CD8-positive, alpha-beta memory T cell (primary cell): ENCODE results near the gene SPATA25. TPM values are rescaled to one million over a fixed set of nuclear protein-coding genes. Genes with fewer than 3 reads are reported as not detected.

Source experiments
- CTCF ChIA-PET: fragments of 350-600 bp; sonication (Branson Sonifier 250); formaldehyde crosslinking; loops from one replicate; lab custom pipeline; 2021; ENCODE audit warnings: antibody characterized with exemption; lab: Charles Lee
- POLR2A ChIA-PET: fragments of 350-600 bp; sonication (Branson Sonifier 250); formaldehyde crosslinking; loops from one replicate; lab custom pipeline; 2021; ENCODE audit warnings: antibody characterized with exemption; lab: Charles Lee
- DNase-seq, 5 donors: peaks; one replicate each; pipeline versions ENCODE4 v3.0.0 to v3.0.0-alpha.2; 2020 to 2022; ENCODE audit warnings: mixed read lengths in 1 of 5
- H3K27ac ChIP-seq: one replicate; pipeline ENCODE4 v1.7.0; 2013; ENCODE audit warnings: low read depth, mild to moderate bottlenecking, low read length, moderate library complexity
- H3K27me3 ChIP-seq: 2 replicates; pipeline ENCODE4 v1.7.0; 2013; ENCODE audit warnings: low read length, mild to moderate bottlenecking; ENCODE audit not compliant: insufficient read depth, poor library complexity, severe bottlenecking
- H3K36me3 ChIP-seq: 2 replicates; pipeline ENCODE4 v1.7.0; 2013; ENCODE audit warnings: mild to moderate bottlenecking, low read length, moderate library complexity; ENCODE audit not compliant: insufficient read depth
- H3K4me1 ChIP-seq: 2 replicates; pipeline ENCODE4 v1.7.0; 2013; ENCODE audit warnings: mild to moderate bottlenecking, low read length, moderate library complexity; ENCODE audit not compliant: insufficient read depth
- H3K4me3 ChIP-seq: 2 replicates; pipeline ENCODE4 v1.7.0; 2013; ENCODE audit warnings: mild to moderate bottlenecking, low read length
- H3K9me3 ChIP-seq: 2 replicates; pipeline ENCODE4 v1.7.0; 2013; ENCODE audit warnings: mild to moderate bottlenecking, low read length
- H3K27ac Mint-ChIP-seq, 8 donors: one replicate each; pipeline ENCODE4 v1.8.0; 2020 to 2021; ENCODE audit warnings: mixed read lengths in 8 of 8, mild to moderate bottlenecking in 6 of 8, inconsistent platforms in 3 of 8, moderate library complexity in 3 of 8
- H3K27me3 Mint-ChIP-seq, 2 donors: one replicate each; pipeline ENCODE4 v1.8.0; 2020 to 2021; ENCODE audit warnings: mixed read lengths in 2 of 2, mild to moderate bottlenecking in 1 of 2, moderate library complexity in 1 of 2
- H3K36me3 Mint-ChIP-seq, 3 donors: one replicate each; pipeline ENCODE4 v1.8.0; 2020 to 2021; ENCODE audit warnings: mixed read lengths in 3 of 3, inconsistent platforms in 1 of 3, mild to moderate bottlenecking in 1 of 3
- H3K4me1 Mint-ChIP-seq, 3 donors: one replicate each; pipeline ENCODE4 v1.8.0; 2020 to 2021; ENCODE audit warnings: mixed read lengths in 3 of 3, inconsistent platforms in 1 of 3, mild to moderate bottlenecking in 1 of 3
- H3K4me3 Mint-ChIP-seq, 7 donors: one replicate each; pipeline ENCODE4 v1.8.0; 2020 to 2021; ENCODE audit warnings: mixed read lengths in 7 of 7, mild to moderate bottlenecking in 6 of 7, moderate library complexity in 4 of 7, inconsistent platforms in 2 of 7
- H3K9me3 Mint-ChIP-seq, 5 donors: one replicate each; pipeline ENCODE4 v1.8.0; 2020 to 2022; ENCODE audit warnings: mixed read lengths in 5 of 5, mild to moderate bottlenecking in 3 of 5, moderate library complexity in 2 of 5, inconsistent platforms in 1 of 5
- polyA plus RNA-seq: library from polyadenylated mRNA; unstranded; fragments of 300-500 nt; fragmentation: Illumina TruSeq; gene quantifications from one replicate; pipeline ENCODE4 v1.2.3, GENCODE V29; 2021
- total RNA-seq, 2 experiments: library from RNA; stranded (reverse); gene quantifications; one replicate each; pipeline ENCODE4 v1.2.3, GENCODE V29; 2021

Gene SPATA25
- total and polyA plus RNA-seq, 3 experiments from 2014 or later: 0.98 to 1.9 TPM; not detected in 1

- Histone ChIP-seq H3K27ac (peak overlapping the region; percentile 39), H3K4me1 (peaks cover 13% of the 10 kb centered on the region), H3K9me3 (no peaks in the 10 kb centered on the region), H3K36me3 (no peaks in the 10 kb centered on the region), H3K4me3 (peak overlapping the region; percentile 81), H3K27me3 (no peaks in the 10 kb centered on the region)
- CTCF ChIA-PET: no interaction called here
- Mint-ChIP-seq H3K4me3 (peak overlapping the region; percentile 69 to 92 (median 86)), H3K9me3 (no peaks in the 10 kb centered on the region), H3K36me3 (no peaks in the 10 kb centered on the region), H3K27ac (peak overlapping the region; percentile 60 to 94 (median 85)), H3K27me3 (peaks cover 9 to 20% of the 10 kb centered on the region in 2 donors), H3K4me1 (peaks cover 13 to 20% (median 15%) of the 10 kb centered on the region in 3 donors)
- peak; percentile 82 to 90 (median 85) for DNase-seq
- POLR2A ChIA-PET: interaction anchor here (0.6 to 3.4 kb wide), 5 partner anchors 22 to 53 kb away, joined by 3 to 19 read pairs (median 5); partner anchors contain the start of genes PCIF1 and ZSWIM1
These were observed 23.5 kb upstream of the SPATA25 start for GRCh38 chr20:45910670-45911485.

GRCh38 chr20:45909817-45910669, 22.6 kb upstream of the SPATA25 start:
- peak overlapping the region; percentile 39 for H3K27ac ChIP-seq
- peak overlapping the region in 6 of 8 donors; percentile 25 to 90 (median 78) for H3K27ac Mint-ChIP-seq
- H3K4me1 Mint-ChIP-seq: peaks cover 13 to 20% (median 15%) of the 10 kb centered on the region in 3 donors
- H3K36me3 Mint-ChIP-seq: no peaks in the 10 kb centered on the region
- no peak for DNase-seq
- no peak overlapping the region for H3K4me3 ChIP-seq
- H3K4me1 ChIP-seq: peaks cover 13% of the 10 kb centered on the region
- H3K9me3 Mint-ChIP-seq: no peaks in the 10 kb centered on the region
- peak overlapping the region; percentile 69 to 92 (median 86) for H3K4me3 Mint-ChIP-seq
- peaks cover 8 to 14% of the 10 kb centered on the region in 2 donors for H3K27me3 Mint-ChIP-seq
- CTCF ChIA-PET: interaction anchor here (1.1 kb wide), 1 partner anchor 20 kb away, joined by 4 read pairs; no protein-coding TSS in a partner anchor
- H3K36me3 ChIP-seq: no peaks in the 10 kb centered on the region
- POLR2A ChIA-PET: interaction anchor here (0.6 to 3.4 kb wide), 3 partner anchors 24 to 52 kb away, joined by 3 to 19 read pairs (median 6); partner anchors contain the start of gene PCIF1
- no peaks in the 10 kb centered on the region for H3K27me3 ChIP-seq
- no peaks in the 10 kb centered on the region for H3K9me3 ChIP-seq

GRCh38 chr20:45909336-45909808, 21.9 kb upstream of the SPATA25 start:
- Histone ChIP-seq H3K9me3 (no peaks in the 10 kb centered on the region), H3K27me3 (no peaks in the 10 kb centered on the region), H3K4me1 (peaks cover 13% of the 10 kb centered on the region), H3K27ac (peak overlapping the region; percentile 39), H3K4me3 (no peak overlapping the region), H3K36me3 (no peaks in the 10 kb centered on the region)
- H3K4me3 Mint-ChIP-seq: peak overlapping the region in 1 of 7 donors; percentile 23
- no peak for DNase-seq
- H3K27ac Mint-ChIP-seq: peak overlapping the region in 1 of 8 donors; percentile 89
- peaks cover 4 to 10% of the 10 kb centered on the region in 2 donors for H3K27me3 Mint-ChIP-seq
- H3K4me1 Mint-ChIP-seq: peaks cover 13 to 20% (median 15%) of the 10 kb centered on the region in 3 donors
- H3K9me3 Mint-ChIP-seq: no peaks in the 10 kb centered on the region
- ChIA-PET POLR2A (interaction anchor here (3.4 kb wide), 1 partner anchor 25 kb away, joined by 19 read pairs; the partner anchor contains the start of gene PCIF1), CTCF (interaction anchor here (1.1 kb wide), 1 partner anchor 19 kb away, joined by 4 read pairs; no protein-coding TSS in a partner anchor)
- no peaks in the 10 kb centered on the region for H3K36me3 Mint-ChIP-seq

DNA sequence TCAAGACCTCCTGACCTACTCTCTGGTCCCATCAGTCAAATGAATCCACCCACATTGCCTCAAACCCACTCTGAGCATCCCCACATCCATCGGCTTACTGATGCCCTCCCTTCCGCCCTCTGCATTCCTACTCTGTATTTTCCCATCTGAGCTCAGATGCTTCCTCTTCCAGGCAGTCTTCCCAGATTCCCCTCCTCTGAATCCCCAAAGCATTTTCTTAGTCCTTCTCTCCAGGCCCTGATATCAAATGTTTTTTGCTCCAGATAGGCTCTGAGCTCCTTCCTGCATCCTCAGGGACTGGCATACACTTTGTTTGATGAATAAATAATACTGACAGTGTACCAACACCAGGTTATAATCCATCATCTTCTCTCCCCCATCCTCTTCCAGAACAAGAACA, 20.7 kb upstream of the SPATA25 start:
- Histone ChIP-seq H3K27me3 (no peaks in the 10 kb centered on the region), H3K27ac (no peak overlapping the region), H3K4me1 (peaks cover 13% of the 10 kb centered on the region), H3K9me3 (no peaks in the 10 kb centered on the region), H3K36me3 (no peaks in the 10 kb centered on the region), H3K4me3 (no peak overlapping the region)
- H3K27me3 Mint-ChIP-seq: peaks cover 0 to 6% of the 10 kb centered on the region in 2 donors
- H3K4me1 Mint-ChIP-seq: peaks cover 13 to 20% (median 15%) of the 10 kb centered on the region in 3 donors
- ChIA-PET POLR2A (no interaction called here), CTCF (interaction anchor here (1.8 kb wide), 1 partner anchor 18 kb away, joined by 4 read pairs; the partner anchor contains the start of genes CTSA and NEURL2)
- H3K4me3 Mint-ChIP-seq: peak overlapping the region in 1 of 7 donors; percentile 21
- H3K9me3 Mint-ChIP-seq: no peaks in the 10 kb centered on the region
- DNase-seq: no peak
- peak overlapping the region in 4 of 8 donors; percentile 5 to 41 (median 10) for H3K27ac Mint-ChIP-seq
- H3K36me3 Mint-ChIP-seq: no peaks in the 10 kb centered on the region

GRCh38 chr20:45907219-45907948, 20.0 kb upstream of the SPATA25 start:
- no peak for DNase-seq
- ChIA-PET POLR2A (no interaction called here), CTCF (interaction anchor here (1.8 kb wide), 1 partner anchor 17 kb away, joined by 4 read pairs; the partner anchor contains the start of genes CTSA and NEURL2)
- peaks cover 13% of the 10 kb centered on the region for H3K4me1 ChIP-seq
- Mint-ChIP-seq H3K4me1 (peaks cover 12 to 19% (median 14%) of the 10 kb centered on the region in 3 donors), H3K36me3 (no peaks in the 10 kb centered on the region), H3K27me3 (peaks cover 0 to 6% of the 10 kb centered on the region in 2 donors), H3K4me3 (no peak overlapping the region), H3K27ac (no peak overlapping the region), H3K9me3 (no peaks in the 10 kb centered on the region)
- H3K9me3 ChIP-seq: no peaks in the 10 kb centered on the region
- no peak overlapping the region for H3K4me3 ChIP-seq
- H3K36me3 ChIP-seq: no peaks in the 10 kb centered on the region
- no peak overlapping the region for H3K27ac ChIP-seq
- no peaks in the 10 kb centered on the region for H3K27me3 ChIP-seq

DNA sequence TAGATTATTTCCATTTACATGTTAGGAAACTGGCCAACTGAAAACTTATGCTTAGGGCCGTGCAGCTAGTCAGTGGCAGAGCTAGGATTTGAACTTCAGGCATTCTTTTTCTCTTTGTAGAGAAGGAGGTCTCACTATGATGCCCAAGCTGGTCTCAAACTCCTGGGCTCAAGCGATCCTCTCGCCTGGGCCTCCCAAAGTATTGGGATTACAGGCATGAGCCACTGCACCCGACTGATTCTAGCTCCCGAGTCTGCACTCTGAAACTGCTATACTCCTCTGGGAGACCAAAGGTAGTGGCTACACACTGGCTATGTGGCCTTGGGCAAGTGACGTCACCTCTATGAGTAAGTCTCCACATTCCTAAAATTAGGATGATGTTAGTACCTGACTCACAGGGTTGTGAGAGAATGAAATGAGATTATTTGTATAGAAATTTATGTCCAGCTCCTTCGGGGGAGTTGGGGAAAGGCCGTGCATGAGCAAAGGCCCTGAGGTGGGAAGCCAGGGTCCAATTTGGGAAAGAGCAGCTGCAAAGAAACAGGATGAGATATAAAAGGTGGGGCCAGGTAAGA, 18.2 kb upstream of the SPATA25 start:
- Histone ChIP-seq H3K4me1 (peaks cover under 1% of the 10 kb centered on the region), H3K27me3 (no peaks in the 10 kb centered on the region), H3K27ac (no peak overlapping the region), H3K9me3 (no peaks in the 10 kb centered on the region), H3K4me3 (no peak overlapping the region), H3K36me3 (no peaks in the 10 kb centered on the region)
- Mint-ChIP-seq H3K27ac (no peak overlapping the region), H3K4me3 (no peak overlapping the region), H3K27me3 (no peaks in the 10 kb centered on the region), H3K9me3 (no peaks in the 10 kb centered on the region), H3K4me1 (peaks cover 1 to 2% (median 2%) of the 10 kb centered on the region in 3 donors), H3K36me3 (no peaks in the 10 kb centered on the region)
- DNase-seq: no peak
- ChIA-PET POLR2A (interaction anchor here (0.9 kb wide), 1 partner anchor 29 kb away, joined by 3 read pairs; the partner anchor contains the start of gene PCIF1), CTCF (no interaction called here)
